Gastrocnemius medialis (tissue), 4 donors: Measurements from ENCODE around the gene IAH1. TPM values are rescaled to one million over a fixed set of nuclear protein-coding genes. Genes with fewer than 3 reads are reported as not detected.

ENCODE experiments used
- ATAC-seq, 2 donors: fragments of 150-250 bp; one replicate each; pipeline ENCODE4 v1.9.1; 2016
- DNase-seq, 2 donors: peaks; one replicate each; pipeline ENCODE4 v3.0.0-alpha.2; 2019
- H3K27ac ChIP-seq, 4 donors: fragments of 200-600 bp; sonication (generic); 1 replicate in 1 of 4; 2 replicates in 3 of 4; pipeline ENCODE4 v1.5.1; 2016 to 2018; ENCODE audit warnings: mild to moderate bottlenecking in 2 of 4, moderate library complexity in 1 of 4
- H3K27me3 ChIP-seq, 3 donors: fragments of 200-600 bp; sonication (generic) in 2 of 3; 1 replicate in 1 of 3; 2 replicates in 2 of 3; pipeline versions ENCODE4 v1.5.1 to v1.6.0; 2016 to 2019; ENCODE audit warnings: mild to moderate bottlenecking in 1 of 3, moderate library complexity in 1 of 3
- H3K36me3 ChIP-seq, 2 donors: fragments of 200-600 bp; sonication (generic) in 1 of 2; one replicate each; pipeline ENCODE4 v1.5.1; 2017 to 2018
- H3K4me1 ChIP-seq, 2 donors: fragments of 200-600 bp; sonication (generic) in 1 of 2; one replicate each; pipeline ENCODE4 v1.5.1; 2016 to 2017; ENCODE audit warnings: mild to moderate bottlenecking in 2 of 2
- H3K4me3 ChIP-seq, 4 donors: fragments of 200-600 bp; sonication (generic) in 3 of 4; 1 replicate in 1 of 4; 2 replicates in 3 of 4; pipeline ENCODE4 v1.5.1; 2016 to 2019; ENCODE audit warnings: mild to moderate bottlenecking in 2 of 4
- H3K9me3 ChIP-seq, 3 donors: fragments of 200-600 bp; sonication (generic) in 2 of 3; 1 replicate in 1 of 3; 2 replicates in 2 of 3; pipeline ENCODE4 v1.5.1; 2016 to 2019
- CTCF ChIP-seq, 5 experiments: fragments of 450-650 bp in 3 of 5; fragments of 200-600 bp in 2 of 5; sonication (generic) in 2 of 5; IDR thresholded peaks in 4 of 5; conservative IDR thresholded peaks in 1 of 5; 1 replicate in 4 of 5; 2 replicates in 1 of 5; pipeline ENCODE4 v1.5.1; 2016 to 2019; ENCODE audit warnings: antibody characterized with exemption in 5 of 5, mild to moderate bottlenecking in 3 of 5, moderate library complexity in 3 of 5
- POLR2A ChIP-seq, 2 donors: fragments of 450-650 bp; IDR thresholded peaks; one replicate each; pipeline ENCODE4 v1.6.1; 2017; ENCODE audit warnings: antibody characterized with exemption in 2 of 2, mild to moderate bottlenecking in 2 of 2, moderate library complexity in 2 of 2
- in situ Hi-C, 4 donors: fragments of 200-750 bp; cut with MboI; loops; one replicate each; pipeline versions ENCODE4 v1.15.0 to v1.8.0; 2017; ENCODE audit warnings: low sequenced_read_pairs in 4 of 4
- intact Hi-C: fragments of 100-400 bp; cut with DNase I; formaldehyde crosslinking; loops from one replicate; pipeline ENCODE4 v1.15.1; 2023; ENCODE audit warnings: low total_unique reads
- total RNA-seq, 4 donors: library from RNA; depleted of rRNA; stranded (reverse); fragments of >200 nt; gene quantifications; one replicate each; pipeline versions ENCODE4 v1.1.0 to v1.2.3, GENCODE V29; 2016

The IAH1 gene
- total RNA-seq, 4 donors from 2014 or later = 15.8 to 45.9 (median 38.6) TPM

- DNase-seq (no peak), ATAC-seq (no peak)
- peaks cover 0 to 65% of the 10 kb centered on the region in 2 donors for H3K36me3 ChIP-seq
- H3K4me1 ChIP-seq = no peaks in the 10 kb centered on the region
- H3K4me3 ChIP-seq = no peak overlapping the region
- H3K27me3 ChIP-seq = no peaks in the 10 kb centered on the region
- TF ChIP-seq POLR2A (IDR thresholded peaks at IDR 0.05) (no peak), CTCF (IDR thresholded peaks at IDR 0.05 in 4 of 5, conservative IDR thresholded peaks at IDR 0.05 in 1 of 5) (no peak)
- intact Hi-C loops (no loop called here), in situ Hi-C loops (no loop called here)
- H3K27ac ChIP-seq = no peak overlapping the region
- H3K9me3 ChIP-seq = no peaks in the 10 kb centered on the region
Observed at GRCh38 chr2:9517118-9517782, 42.9 kb downstream of the IAH1 start.

GRCh38 chr2:9518163-9518562, 43.8 kb downstream of the IAH1 start:
- in situ Hi-C loops = no loop called here
- H3K4me1 ChIP-seq = no peaks in the 10 kb centered on the region
- H3K27ac ChIP-seq = no peak overlapping the region
- peaks cover 0 to 55% of the 10 kb centered on the region in 2 donors for H3K36me3 ChIP-seq
- ATAC-seq = no peak
- TF ChIP-seq CTCF (IDR thresholded peaks at IDR 0.05 in 4 of 5, conservative IDR thresholded peaks at IDR 0.05 in 1 of 5) = no peak
- TF ChIP-seq POLR2A (IDR thresholded peaks at IDR 0.05) = no peak
- no peak for DNase-seq
- no peaks in the 10 kb centered on the region for H3K27me3 ChIP-seq
- no peak overlapping the region for H3K4me3 ChIP-seq
- intact Hi-C loops = no loop called here
- H3K9me3 ChIP-seq = no peaks in the 10 kb centered on the region

GRCh38 chr2:9518780-9519179, 44.4 kb downstream of the IAH1 start:
- H3K36me3 ChIP-seq = peaks cover 0 to 55% of the 10 kb centered on the region in 2 donors
- in situ Hi-C loops = no loop called here
- TF ChIP-seq POLR2A (IDR thresholded peaks at IDR 0.05) (no peak), CTCF (IDR thresholded peaks at IDR 0.05 in 4 of 5, conservative IDR thresholded peaks at IDR 0.05 in 1 of 5) (no peak)

GRCh38 chr2:9519250-9519649, 44.9 kb downstream of the IAH1 start:
- peak in 1 of 2 donors; percentile 73 for ATAC-seq
- no peak overlapping the region for H3K4me3 ChIP-seq
- no peaks in the 10 kb centered on the region for H3K9me3 ChIP-seq
- H3K27ac ChIP-seq = no peak overlapping the region
- intact Hi-C loops (no loop called here), in situ Hi-C loops (no loop called here)
- TF ChIP-seq CTCF (IDR thresholded peaks at IDR 0.05 in 4 of 5, conservative IDR thresholded peaks at IDR 0.05 in 1 of 5) (no peak), POLR2A (IDR thresholded peaks at IDR 0.05) (no peak)
- no peak for DNase-seq
- H3K4me1 ChIP-seq = no peaks in the 10 kb centered on the region
- H3K27me3 ChIP-seq = no peaks in the 10 kb centered on the region
- H3K36me3 ChIP-seq = peaks cover 0 to 55% of the 10 kb centered on the region in 2 donors

More at GRCh38 chr2:9518780-9519179, 44.4 kb downstream of the IAH1 start:
- no peaks in the 10 kb centered on the region for H3K9me3 ChIP-seq
- no peak overlapping the region for H3K27ac ChIP-seq
- DNase-seq (no peak), ATAC-seq (no peak)
- no peaks in the 10 kb centered on the region for H3K27me3 ChIP-seq
- intact Hi-C loops = no loop called here
- no peak overlapping the region for H3K4me3 ChIP-seq
- no peaks in the 10 kb centered on the region for H3K4me1 ChIP-seq

- TF ChIP-seq CTCF (IDR thresholded peaks at IDR 0.05 in 4 of 5, conservative IDR thresholded peaks at IDR 0.05 in 1 of 5) (no peak), POLR2A (IDR thresholded peaks at IDR 0.05) (no peak)
- in situ Hi-C loops = no loop called here
- intact Hi-C loops = no loop called here
- ATAC-seq = no peak
- H3K36me3 ChIP-seq = peaks cover 0 to 72% of the 10 kb centered on the region in 2 donors
- H3K4me3 ChIP-seq = no peak overlapping the region
- H3K4me1 ChIP-seq = no peaks in the 10 kb centered on the region
- H3K27ac ChIP-seq = no peak overlapping the region
- no peaks in the 10 kb centered on the region for H3K27me3 ChIP-seq
- no peak for DNase-seq
- H3K9me3 ChIP-seq = no peaks in the 10 kb centered on the region
Observed at GRCh38 chr2:9524291-9524690, 49.9 kb downstream of the IAH1 start.
